WTC11 (cell line): ENCODE measurements around the gene IGF2BP1. TPM values are rescaled to one million over a fixed set of nuclear protein-coding genes. Genes with fewer than 3 reads are reported as not detected.
A peak's percentile ranks its signal among the peaks of the same experiment; 100 is the strongest.

Experiments used
- ATAC-seq: fragments of 200-7000 bp; cut with Tn5 transposase; 2 replicates; pipeline ENCODE4 v1.10.0; 2021; ENCODE audit warnings: mild to moderate bottlenecking, moderate library complexity
- CTCF ChIA-PET: fragments of 300-600 bp; sonication (Branson Sonifier 250); formaldehyde crosslinking; loops from one replicate; lab custom pipeline; 2021; ENCODE audit warnings: antibody characterized with exemption; lab: Charles Lee
- POLR2A ChIA-PET: fragments of 350-600 bp; sonication (Branson Sonifier 250); formaldehyde crosslinking; loops from one replicate; lab custom pipeline; 2021; ENCODE audit warnings: antibody characterized with exemption; lab: Charles Lee
- DNase-seq: peaks from one replicate; pipeline ENCODE4 v3.0.0; 2021; ENCODE audit warnings: low spot score
- H3K27ac Mint-ChIP-seq: 2 replicates; pipeline ENCODE4 v1.8.0; 2021; ENCODE audit warnings: mixed read lengths
- H3K27me3 Mint-ChIP-seq: 2 replicates; pipeline ENCODE4 v1.8.0; 2021; ENCODE audit warnings: low read depth, mild to moderate bottlenecking, moderate library complexity, mixed read lengths
- H3K36me3 Mint-ChIP-seq: 2 replicates; pipeline ENCODE4 v1.8.0; 2021; ENCODE audit warnings: mixed read lengths
- H3K4me1 Mint-ChIP-seq: 2 replicates; pipeline ENCODE4 v1.8.0; 2022; ENCODE audit warnings: mixed read lengths
- H3K4me3 Mint-ChIP-seq: 2 replicates; pipeline ENCODE4 v1.8.0; 2021; ENCODE audit warnings: mild to moderate bottlenecking, moderate library complexity, mixed read lengths
- H3K9me3 Mint-ChIP-seq: 2 replicates; pipeline ENCODE4 v1.8.0; 2021; ENCODE audit warnings: mixed read lengths
- AFF4 ChIP-seq: sonication (generic); formaldehyde crosslinking; IDR thresholded peaks from 2 replicates; pipeline ENCODE4 v1.8.1; 2023; ENCODE audit warnings: mild to moderate bottlenecking, missing genetic modification reagents, borderline replicate concordance
- CBFB ChIP-seq: sonication (generic); formaldehyde crosslinking; IDR thresholded peaks from 2 replicates; pipeline ENCODE4 v1.8.1; 2022; ENCODE audit warnings: mild to moderate bottlenecking, low read depth, missing genetic modification reagents
- JAZF1 ChIP-seq: fragments of 250-450 bp; sonication (Bioruptor Pico); IDR thresholded peaks from 2 replicates; pipeline ENCODE4 v1.9.0; 2021; ENCODE audit warnings: moderate library complexity, mild to moderate bottlenecking, inconsistent platforms
- JUN ChIP-seq: sonication (generic); formaldehyde crosslinking; IDR thresholded peaks from 2 replicates; pipeline ENCODE4 v1.8.0; 2023; ENCODE audit warnings: mild to moderate bottlenecking, missing genetic modification reagents
- MYBL2 ChIP-seq: sonication (generic); formaldehyde crosslinking; IDR thresholded peaks from 2 replicates; pipeline ENCODE4 v1.8.1; 2023; ENCODE audit warnings: mild to moderate bottlenecking, moderate library complexity, missing genetic modification reagents
- NFATC4 ChIP-seq: fragments of 250-450 bp; sonication (Bioruptor Pico); IDR thresholded peaks from 2 replicates; pipeline ENCODE4 v1.9.0; 2021; ENCODE audit warnings: mild to moderate bottlenecking
- NR3C1 ChIP-seq: sonication (generic); formaldehyde crosslinking; conservative IDR thresholded peaks from 2 replicates; pipeline ENCODE4 v1.8.1; 2023; ENCODE audit warnings: low read depth, mild to moderate bottlenecking, missing genetic modification reagents
- SP1 ChIP-seq: sonication (generic); formaldehyde crosslinking; conservative IDR thresholded peaks from 2 replicates; pipeline ENCODE4 v1.8.1; 2022; ENCODE audit warnings: missing genetic modification reagents
- TP53 ChIP-seq: sonication (generic); formaldehyde crosslinking; IDR thresholded peaks from 2 replicates; pipeline ENCODE4 v1.8.1; 2023; ENCODE audit warnings: mild to moderate bottlenecking, missing genetic modification reagents
- USF1 ChIP-seq: sonication (generic); formaldehyde crosslinking; IDR thresholded peaks from 2 replicates; pipeline ENCODE4 v1.8.0; 2022; ENCODE audit warnings: mild to moderate bottlenecking, missing genetic modification reagents
- ZBTB43 ChIP-seq: sonication (generic); formaldehyde crosslinking; IDR thresholded peaks from 2 replicates; pipeline ENCODE4 v1.8.1; 2023; ENCODE audit warnings: mild to moderate bottlenecking, missing genetic modification reagents
- ZMAT4 ChIP-seq: fragments of 250-450 bp; sonication (Bioruptor Pico); IDR thresholded peaks from 2 replicates; pipeline ENCODE4 v1.9.0; 2021; ENCODE audit warnings: mild to moderate bottlenecking
- ZNF138 ChIP-seq: sonication (generic); formaldehyde crosslinking; conservative IDR thresholded peaks from 2 replicates; pipeline ENCODE4 v1.8.1; 2022; ENCODE audit warnings: mild to moderate bottlenecking, moderate library complexity, missing genetic modification reagents
- ZNF532 ChIP-seq: fragments of 250-450 bp; sonication (Bioruptor Pico); IDR thresholded peaks from 2 replicates; pipeline ENCODE4 v1.9.0; 2021; ENCODE audit warnings: mild to moderate bottlenecking, borderline replicate concordance
- ZSCAN18 ChIP-seq: fragments of 250-450 bp; sonication (Bioruptor Pico); IDR thresholded peaks from 2 replicates; pipeline ENCODE4 v2.1.2; 2022; ENCODE audit warnings: mild to moderate bottlenecking, moderate library complexity
- total RNA-seq: library from RNA; stranded (reverse); gene quantifications from 3 replicates; pipeline ENCODE4 v1.2.3, GENCODE V29; 2021

Gene IGF2BP1
- total RNA-seq, 1 experiment from 2014 or later: 392 TPM

- no peaks in the 10 kb centered on the region for H3K27me3 Mint-ChIP-seq
- CTCF ChIA-PET: interaction anchor here (1.0 to 2.3 kb wide), 2 partner anchors 11 to 30 kb away, joined by 3 to 8 read pairs; no protein-coding TSS in a partner anchor
- no peaks in the 10 kb centered on the region for H3K9me3 Mint-ChIP-seq
- peaks cover 64% of the 10 kb centered on the region for H3K4me1 Mint-ChIP-seq
- peaks cover 53% of the 10 kb centered on the region for H3K36me3 Mint-ChIP-seq
- TF ChIP-seq USF1 (CRISPR knock-in tag): no peak
- peak overlapping the region; percentile 83 for H3K4me3 Mint-ChIP-seq
- ATAC-seq (no peak), DNase-seq (no peak)
- POLR2A ChIA-PET: no interaction called here
- H3K27ac Mint-ChIP-seq: no peak overlapping the region
These were observed 5.6 kb downstream of the IGF2BP1 start for GRCh38 chr17:49002766-49003165.

- DNase-seq (peak; percentile 54), ATAC-seq (peak; percentile 55)
- Mint-ChIP-seq H3K27ac (peak overlapping the region; percentile 55), H3K36me3 (peaks cover 52% of the 10 kb centered on the region), H3K4me3 (peak overlapping the region; percentile 83), H3K9me3 (no peaks in the 10 kb centered on the region), H3K27me3 (no peaks in the 10 kb centered on the region), H3K4me1 (peaks cover 69% of the 10 kb centered on the region)
- CTCF ChIA-PET: interaction anchor here (0.6 to 2.3 kb wide), 6 partner anchors 10 to 81 kb away, joined by 3 to 8 read pairs (median 6); no protein-coding TSS in a partner anchor
- POLR2A ChIA-PET: interaction anchor here (0.6 to 1.6 kb wide), 3 partner anchors 11 to 357 kb away, joined by 3 to 6 read pairs (median 4); no protein-coding TSS in a partner anchor
- TF ChIP-seq TP53 (CRISPR knock-in tag) (0 out of 2 replicates have a peak, but pooled peaks have one; percentile 27), ZMAT4 (no peak)
These were observed 6.6 kb downstream of the IGF2BP1 start for GRCh38 chr17:49003557-49004511.

GRCh38 chr17:49005140-49005539 lies 8.0 kb downstream of the IGF2BP1 start:
- DNase-seq: no peak
- TF ChIP-seq ZSCAN18 (CRISPR knock-in tag) (no peak), AFF4 (no peak), NR3C1 (no peak), USF1 (CRISPR knock-in tag) (no peak), MYBL2 (CRISPR knock-in tag) (no peak), ZNF532 (CRISPR knock-in tag) (no peak), ZBTB43 (CRISPR knock-in tag) (no peak), SP1 (no peak), ZNF138 (CRISPR knock-in tag) (no peak), JUN (CRISPR knock-in tag) (no peak), CBFB (CRISPR knock-in tag) (no peak), NFATC4 (CRISPR knock-in tag) (no peak), ZMAT4 (no peak), JAZF1 (CRISPR knock-in tag) (no peak)

More at GRCh38 chr17:49005140-49005539, 8.0 kb downstream of the IGF2BP1 start:
- H3K36me3 Mint-ChIP-seq: peaks cover 44% of the 10 kb centered on the region
- ChIA-PET CTCF (interaction anchor here (0.6 to 2.2 kb wide), 2 partner anchors 8 to 31 kb away, joined by 4 to 7 read pairs; partner anchors contain the start of gene IGF2BP1), POLR2A (no interaction called here)
- H3K27ac Mint-ChIP-seq: peak overlapping the region; percentile 64
- peaks cover 72% of the 10 kb centered on the region for H3K4me1 Mint-ChIP-seq
- peak overlapping the region; percentile 2; the same call in 1 of the 2 replicates for H3K4me3 Mint-ChIP-seq
- no peaks in the 10 kb centered on the region for H3K27me3 Mint-ChIP-seq
- no peak for ATAC-seq
- no peaks in the 10 kb centered on the region for H3K9me3 Mint-ChIP-seq
